Astrocyte (in vitro differentiated cells and primary cell): ENCODE measurements around the gene ALOX5.

Experiments
- CTCF ChIP-seq: IDR thresholded peaks from 2 replicates; pipeline ENCODE4 v1.5.1; 2011; ENCODE audit warnings: low read depth, mild to moderate bottlenecking, inconsistent platforms, low read length, moderate library complexity; ENCODE audit not compliant: insufficient read depth
- EZH2 ChIP-seq: IDR thresholded peaks from 2 replicates; pipeline ENCODE4 v1.6.1; 2012; ENCODE audit warnings: mild to moderate bottlenecking, low read length, inconsistent platforms; ENCODE audit not compliant: insufficient read depth

- TF ChIP-seq CTCF: no peak
- TF ChIP-seq EZH2: no peak
These were observed 71.2 kb downstream of the ALOX5 start for GRCh38 chr10:45444976-45445898.
